Stimulated activated CD4-positive, alpha-beta T cell treated with anti-CD3 and anti-CD28 coated beads, TNF-alpha, amount 100 ng/mL, for 4 hours (primary cell): ENCODE results near the gene UTP25.

ENCODE experiments used
- DNase-seq, 3 experiments: peaks; one replicate each; pipeline ENCODE4 v3.0.0-alpha.2; 2020; ENCODE audit warnings: low read depth in 3 of 3

Gene UTP25

GRCh38 chr1:209839875-209840546 is 12.2 kb downstream of the UTP25 start:
- no peak for DNase-seq

GRCh38 chr1:209840611-209841010 is 12.8 kb downstream of the UTP25 start:
- no peak for DNase-seq

- DNase-seq: no peak
Measured at GRCh38 chr1:209844695-209845407, 17.1 kb downstream of the UTP25 start.

- DNase-seq: no peak
Measured at GRCh38 chr1:209845408-209845725, 17.6 kb downstream of the UTP25 start.

- no peak for DNase-seq
Measured at GRCh38 chr1:209849388-209849787, 21.6 kb downstream of the UTP25 start.

GRCh38 chr1:209850342-209850979 is 22.7 kb downstream of the UTP25 start:
- no peak for DNase-seq

- DNase-seq: no peak
Measured at GRCh38 chr1:209853676-209854075, 25.9 kb downstream of the UTP25 start.

- no peak for DNase-seq
Measured at GRCh38 chr1:209854196-209854595, 26.4 kb downstream of the UTP25 start.

GRCh38 chr1:209855006-209855405 is 27.2 kb downstream of the UTP25 start:
- DNase-seq: no peak

- DNase-seq: no peak
Measured at GRCh38 chr1:209855623-209856022, 27.9 kb downstream of the UTP25 start.

- DNase-seq: no peak
Measured at GRCh38 chr1:209858561-209859103, 30.9 kb downstream of the UTP25 start.

- peak; percentile 10 to 65 (median 41) for DNase-seq
Measured at GRCh38 chr1:209860293-209860881, 32.6 kb downstream of the UTP25 start.

- DNase-seq: no peak
Measured at GRCh38 chr1:209861242-209861641, 33.5 kb downstream of the UTP25 start.

- no peak for DNase-seq
Measured at GRCh38 chr1:209862391-209863356, 34.9 kb downstream of the UTP25 start.

GRCh38 chr1:209863766-209864485 is 36.2 kb downstream of the UTP25 start:
- DNase-seq: no peak

GRCh38 chr1:209866201-209866600 is 38.4 kb downstream of the UTP25 start:
- no peak for DNase-seq

- no peak for DNase-seq
Measured at GRCh38 chr1:209869291-209870149, 41.7 kb downstream of the UTP25 start.

- no peak for DNase-seq
Measured at GRCh38 chr1:209870151-209870831, 42.5 kb downstream of the UTP25 start.

- no peak for DNase-seq
Measured at GRCh38 chr1:209871006-209871405, 43.2 kb downstream of the UTP25 start.
